ENCODE data around the gene NINJ2. TPM values are rescaled to one million over a fixed set of nuclear protein-coding genes. Genes with fewer than 3 reads are reported as not detected.

Gene NINJ2
- total RNA-seq, 1 experiment from 2014 or later: 0.24 TPM

DNA sequence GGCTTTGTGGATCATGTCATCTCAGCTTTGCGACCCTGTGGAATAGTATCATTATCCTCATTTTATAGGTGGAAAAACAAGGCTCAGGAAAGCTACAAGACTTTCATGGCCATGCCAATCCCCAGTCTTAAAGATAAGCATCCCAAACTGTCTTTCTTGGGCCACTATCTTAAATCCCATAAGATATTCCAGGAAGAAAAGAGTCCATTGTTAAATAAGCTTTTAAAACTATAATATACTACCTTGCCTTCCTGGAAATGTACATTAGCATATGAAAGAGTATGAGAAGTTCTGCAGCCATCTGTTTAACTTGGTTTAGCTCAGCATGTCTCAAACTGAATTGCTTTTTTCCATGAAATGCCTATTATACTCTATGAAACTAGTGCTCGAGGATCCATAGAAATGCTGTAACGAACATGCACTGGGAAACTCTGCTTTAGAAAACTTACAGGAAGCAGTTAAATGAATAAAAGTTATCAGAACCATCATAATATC, 126.4 kb downstream of the NINJ2 start:
- no peak for TF ChIP-seq CTCF (conservative IDR thresholded peaks at IDR 0.05)
- WGBS (ENCODE audit: extremely low coverage, insufficient read length, low lambda C conversion rate): no CpG with 5 or more reads among the region's 3 CpGs
- H3K18ac ChIP-seq (ENCODE audit: insufficient read length, low read depth, low read length): no peak overlapping the region
- H3K4me2 ChIP-seq (ENCODE audit: insufficient read depth, insufficient read length, low read length): no peak overlapping the region
- H3K56ac ChIP-seq (ENCODE audit: insufficient read length, low read depth, low read length): no peak overlapping the region
- H2AFZ ChIP-seq (ENCODE audit: low read length): no peak overlapping the region
- no peaks in the 10 kb centered on the region for H3K9me3 ChIP-seq (ENCODE audit: control insufficient read depth, low read depth, low read length)
- no peaks in the 10 kb centered on the region for H3K23me2 ChIP-seq (ENCODE audit: insufficient read length, low read depth, low read length, poor library complexity, severe bottlenecking)
- Mint-ChIP-seq H3K4me1 (peaks cover 10 to 14% of the 10 kb centered on the region in 2 experiments), H3K36me3 (ENCODE audit: insufficient read depth in 1 of 3, low read depth in 3 of 3) (peaks cover 9 to 13% (median 10%) of the 10 kb centered on the region in 3 experiments), H3K9me3 (peaks cover 7 to 9% of the 10 kb centered on the region in 2 experiments), H3K27me3 (ENCODE audit: low read depth) (no peaks in the 10 kb centered on the region; the same call in 1 of the 2 replicates), H3K27ac (no peak overlapping the region), H3K4me3 (no peak overlapping the region)
- no peak overlapping the region for H4K91ac ChIP-seq (ENCODE audit: insufficient read length, low read depth, low read length)
- no peak overlapping the region for H2BK20ac ChIP-seq (ENCODE audit: low read depth, low read length, poor library complexity, severe bottlenecking)
- no peak overlapping the region for H2BK12ac ChIP-seq (ENCODE audit: insufficient read length, low read depth, low read length)
- DNase-seq: no peak
- H2BK15ac ChIP-seq (ENCODE audit: low read depth, low read length): no peak overlapping the region
- H3K27ac ChIP-seq (ENCODE audit: insufficient read length, low read depth, low read length): no peak overlapping the region
- no peak overlapping the region for H4K5ac ChIP-seq (ENCODE audit: insufficient read length, low read depth, low read length)
- H2BK120ac ChIP-seq (ENCODE audit: low read depth, low read length, poor library complexity, severe bottlenecking): no peak overlapping the region
- no peaks in the 10 kb centered on the region for H3K79me1 ChIP-seq (ENCODE audit: insufficient read depth, low read depth, low read length, poor library complexity, severe bottlenecking)
- no peak overlapping the region for H2AK5ac ChIP-seq (ENCODE audit: insufficient read length, low read length)
- H4K8ac ChIP-seq (replicated peaks; ENCODE audit: insufficient read length, low read depth, low read length): no peak overlapping the region
- H4K20me1 ChIP-seq (ENCODE audit: control insufficient read depth, insufficient read depth, insufficient read length): no peaks in the 10 kb centered on the region
- no peaks in the 10 kb centered on the region for H3K79me2 ChIP-seq (ENCODE audit: insufficient read depth, low read length)
- H3K23ac ChIP-seq (ENCODE audit: insufficient read length, low read depth, low read length): no peak overlapping the region
- H3K27me3 ChIP-seq (ENCODE audit: insufficient read depth, low read length): no peaks in the 10 kb centered on the region
- no peak overlapping the region for H3K4ac ChIP-seq (ENCODE audit: low read depth, low read length)
- no peak overlapping the region for H3K14ac ChIP-seq (ENCODE audit: insufficient read depth, low read length)
- H3K9ac ChIP-seq (ENCODE audit: extremely low read depth, insufficient read length, low read length): no peak overlapping the region
- H2BK5ac ChIP-seq (ENCODE audit: insufficient read length, low read length): no peak overlapping the region
- H3T11ph ChIP-seq (ENCODE audit: low read length): no peak overlapping the region
- peaks cover 2% of the 10 kb centered on the region; the same call in 1 of the 2 replicates for H3K4me1 ChIP-seq (ENCODE audit: insufficient read depth, low read length)

Measured in H9 (cell line).